ENCODE data around the gene IKBKE. TPM values are rescaled to one million over a fixed set of nuclear protein-coding genes. Genes with fewer than 3 reads are reported as not detected.

IKBKE gene
- total and polyA plus RNA-seq, 2 donors (not counting 3 experiments of a cell fraction or from before 2014, with no cell fraction given): 17.9 to 20.7 TPM

DNA sequence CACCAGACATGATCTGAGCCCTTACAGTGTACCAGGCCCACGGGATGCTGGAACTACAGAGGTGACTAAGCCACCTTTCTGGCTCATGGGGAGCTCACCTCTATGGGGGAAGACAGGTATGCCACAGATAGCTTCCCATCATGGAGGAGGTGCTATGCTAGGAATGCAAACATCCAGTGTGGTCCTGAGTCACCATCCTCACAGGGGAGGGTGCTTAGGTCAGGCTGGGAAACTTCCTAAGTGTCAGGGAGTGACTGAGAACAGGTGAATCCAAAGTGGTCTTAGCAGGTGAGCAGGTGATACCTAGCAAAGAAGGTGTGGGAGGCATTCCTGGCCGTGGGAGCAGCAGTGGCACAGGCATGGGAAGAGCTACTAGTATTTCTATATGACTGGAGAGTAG is 28.4 kb downstream of the IKBKE start:
- ChIA-PET CTCF (interaction anchor here (1.1 to 2.9 kb wide), 5 partner anchors 8 to 85 kb away, joined by 4 to 20 read pairs (median 5); partner anchors contain the start of gene RASSF5), POLR2A (no interaction called here)
- Histone ChIP-seq H3K4me2 (ENCODE audit: insufficient read depth, low read length) (no peak overlapping the region), H3K4me3 (replicated peaks in 1 of 3; ENCODE audit: insufficient read depth in 1 of 3, low read depth in 1 of 3, low read length in 3 of 3) (no peak overlapping the region), H3K9ac (replicated peaks; ENCODE audit: extremely low read depth, insufficient read depth, low read length) (no peak overlapping the region), H3K9me1 (replicated peaks; ENCODE audit: control insufficient read depth, extremely low read depth, insufficient read depth, low read length) (no peaks in the 10 kb centered on the region), H3K79me2 (ENCODE audit: control insufficient read depth, insufficient read depth, low read length) (no peaks in the 10 kb centered on the region), H3K27me3 (ENCODE audit: control insufficient read depth in 2 of 2, insufficient read depth in 2 of 2, low read length in 2 of 2) (peaks cover 10 to 17% of the 10 kb centered on the region in 2 experiments), H3K27ac (ENCODE audit: insufficient read depth, low read depth, low read length) (no peak overlapping the region), H2AFZ (ENCODE audit: low read depth, low read length) (no peak overlapping the region), H3K4me1 (ENCODE audit: control insufficient read depth, extremely low read depth, insufficient read depth, low read length) (peaks cover 2% of the 10 kb centered on the region), H3K9me3 (replicated peaks; ENCODE audit: control insufficient read depth, insufficient read depth, low read length) (no peaks in the 10 kb centered on the region), H3K36me3 (ENCODE audit: control insufficient read depth in 2 of 2, extremely low read depth in 1 of 2, insufficient read depth in 2 of 2, low read length in 2 of 2) (peaks cover 2 to 9% of the 10 kb centered on the region in 2 experiments), H4K20me1 (replicated peaks; ENCODE audit: control insufficient read depth, extremely low read depth, insufficient read depth, low read length) (no peaks in the 10 kb centered on the region)
- DNase-seq (ENCODE audit: low read depth, low spot score) (no peak), FAIRE-seq (no peak)
- TF ChIP-seq JUN (IDR thresholded peaks at IDR 0.05; ENCODE audit: borderline replicate concordance, insufficient read depth, insufficient read length, low read depth): no peak
- no TSS peak for BruUV-seq (replicated peaks)
- intact Hi-C loops (cut with micrococcal nuclease) (loop anchor here (10.0 kb wide), 1 partner anchor 416 kb away; no protein-coding TSS in a partner anchor), dilution Hi-C loops (cut with MboI; ENCODE audit: extremely low pct_ligation_motif_present, low sequenced_read_pairs) (no loop called here)

DNA sequence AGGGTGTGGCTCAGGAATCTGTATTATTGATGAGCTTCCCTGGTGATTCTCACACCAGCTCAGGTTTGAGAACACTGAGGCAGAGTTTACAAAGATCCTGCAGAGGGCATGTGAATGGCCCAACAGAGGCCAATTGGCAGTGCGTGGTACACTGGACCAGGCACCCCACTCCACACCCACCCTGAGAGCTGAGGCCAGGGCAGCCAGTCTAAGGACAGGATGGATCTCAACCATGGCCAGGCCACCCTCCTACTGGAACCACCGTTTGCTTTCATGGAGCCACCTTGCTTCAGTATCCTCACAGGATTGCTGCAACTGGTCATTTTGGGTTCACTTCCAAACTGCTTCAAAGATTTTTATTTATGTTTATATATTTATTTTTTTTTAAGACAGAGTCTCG is 29.8 kb downstream of the IKBKE start:
- no peak overlapping the region for H3K27ac ChIP-seq (ENCODE audit: insufficient read depth, low read depth, low read length)
- H3K4me3 ChIP-seq (replicated peaks in 1 of 3; ENCODE audit: insufficient read depth in 1 of 3, low read depth in 1 of 3, low read length in 3 of 3): no peak overlapping the region
- H3K9me3 ChIP-seq (replicated peaks; ENCODE audit: control insufficient read depth, insufficient read depth, low read length): no peaks in the 10 kb centered on the region
- H3K4me2 ChIP-seq (ENCODE audit: insufficient read depth, low read length): no peak overlapping the region
- H3K79me2 ChIP-seq (ENCODE audit: control insufficient read depth, insufficient read depth, low read length): no peaks in the 10 kb centered on the region
- peaks cover 2% of the 10 kb centered on the region for H3K4me1 ChIP-seq (ENCODE audit: control insufficient read depth, extremely low read depth, insufficient read depth, low read length)
- no peak overlapping the region for H3K9ac ChIP-seq (replicated peaks; ENCODE audit: extremely low read depth, insufficient read depth, low read length)
- no peak overlapping the region for H2AFZ ChIP-seq (ENCODE audit: low read depth, low read length)
- FAIRE-seq: no peak
- H3K36me3 ChIP-seq (ENCODE audit: control insufficient read depth in 2 of 2, extremely low read depth in 1 of 2, insufficient read depth in 2 of 2, low read length in 2 of 2): peaks cover 0 to 2% of the 10 kb centered on the region in 2 experiments
- DNase-seq (ENCODE audit: low read depth, low spot score): no peak
- no peaks in the 10 kb centered on the region for H4K20me1 ChIP-seq (replicated peaks; ENCODE audit: control insufficient read depth, extremely low read depth, insufficient read depth, low read length)
- intact Hi-C loops (cut with micrococcal nuclease): no loop called here
- POLR2A ChIA-PET: no interaction called here
- BruUV-seq (replicated peaks): no TSS peak
- no peaks in the 10 kb centered on the region for H3K9me1 ChIP-seq (replicated peaks; ENCODE audit: control insufficient read depth, extremely low read depth, insufficient read depth, low read length)
- CTCF ChIA-PET: interaction anchor here (1.2 to 2.9 kb wide), 4 partner anchors 10 to 83 kb away, joined by 4 to 20 read pairs (median 8); no protein-coding TSS in a partner anchor
- no peak for TF ChIP-seq MYC (IDR thresholded peaks at IDR 0.05; ENCODE audit: low read depth, low read length)
- TF ChIP-seq, protein P1, sequence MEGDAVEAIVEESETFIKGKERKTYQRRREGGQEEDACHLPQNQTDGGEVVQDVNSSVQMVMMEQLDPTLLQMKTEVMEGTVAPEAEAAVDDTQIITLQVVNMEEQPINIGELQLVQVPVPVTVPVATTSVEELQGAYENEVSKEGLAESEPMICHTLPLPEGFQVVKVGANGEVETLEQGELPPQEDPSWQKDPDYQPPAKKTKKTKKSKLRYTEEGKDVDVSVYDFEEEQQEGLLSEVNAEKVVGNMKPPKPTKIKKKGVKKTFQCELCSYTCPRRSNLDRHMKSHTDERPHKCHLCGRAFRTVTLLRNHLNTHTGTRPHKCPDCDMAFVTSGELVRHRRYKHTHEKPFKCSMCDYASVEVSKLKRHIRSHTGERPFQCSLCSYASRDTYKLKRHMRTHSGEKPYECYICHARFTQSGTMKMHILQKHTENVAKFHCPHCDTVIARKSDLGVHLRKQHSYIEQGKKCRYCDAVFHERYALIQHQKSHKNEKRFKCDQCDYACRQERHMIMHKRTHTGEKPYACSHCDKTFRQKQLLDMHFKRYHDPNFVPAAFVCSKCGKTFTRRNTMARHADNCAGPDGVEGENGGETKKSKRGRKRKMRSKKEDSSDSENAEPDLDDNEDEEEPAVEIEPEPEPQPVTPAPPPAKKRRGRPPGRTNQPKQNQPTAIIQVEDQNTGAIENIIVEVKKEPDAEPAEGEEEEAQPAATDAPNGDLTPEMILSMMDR (IDR thresholded peaks at IDR 0.05; ENCODE audit: extremely low read depth in 1 of 2, insufficient read depth in 1 of 2, low read depth in 1 of 2, low read length in 2 of 2): no peak
- TF ChIP-seq, protein P2, sequence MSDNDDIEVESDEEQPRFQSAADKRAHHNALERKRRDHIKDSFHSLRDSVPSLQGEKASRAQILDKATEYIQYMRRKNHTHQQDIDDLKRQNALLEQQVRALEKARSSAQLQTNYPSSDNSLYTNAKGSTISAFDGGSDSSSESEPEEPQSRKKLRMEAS (IDR thresholded peaks at IDR 0.05; ENCODE audit: insufficient read depth, insufficient read length): no peak
- TF ChIP-seq FOS (IDR thresholded peaks at IDR 0.05; ENCODE audit: borderline replicate concordance, insufficient read depth, low read length): no peak
- TF ChIP-seq POLR2AphosphoS5 (IDR thresholded peaks at IDR 0.05; ENCODE audit: insufficient read depth, low read depth, low read length): no peak
- TF ChIP-seq JUN (IDR thresholded peaks at IDR 0.05; ENCODE audit: borderline replicate concordance, insufficient read depth, insufficient read length, low read depth): no peak
- no peak for TF ChIP-seq POLR2A (IDR thresholded peaks at IDR 0.05; ENCODE audit: low read depth, low read length)
- TF ChIP-seq GATA2 (IDR thresholded peaks at IDR 0.05; ENCODE audit: insufficient read depth, insufficient read length, low read depth, low read length): no peak
- TF ChIP-seq EZH2 (IDR thresholded peaks at IDR 0.05; ENCODE audit: borderline replicate concordance, low read depth, low read length, severe bottlenecking): no peak
- H3K27me3 ChIP-seq (ENCODE audit: control insufficient read depth in 2 of 2, insufficient read depth in 2 of 2, low read length in 2 of 2): peaks cover 19 to 28% of the 10 kb centered on the region in 2 experiments
- dilution Hi-C loops (cut with MboI; ENCODE audit: extremely low pct_ligation_motif_present, low sequenced_read_pairs): no loop called here

Measured in endothelial cell of umbilical vein (primary cell).